Ishikawa (cell line): Measurements from ENCODE around the gene NOS3.

Source experiments
- CEBPB ChIP-seq: IDR thresholded peaks from 2 replicates; pipeline ENCODE4 v1.6.1; 2012
- CREB1 ChIP-seq: IDR thresholded peaks from 2 replicates; pipeline ENCODE4 v1.6.1; 2012; ENCODE audit warnings: low read depth
- EGR1 ChIP-seq: IDR thresholded peaks from 2 replicates; pipeline ENCODE4 v1.6.1; 2012
- EP300 ChIP-seq: IDR thresholded peaks from 2 replicates; pipeline ENCODE4 v1.6.1; 2012; ENCODE audit warnings: borderline replicate concordance
- FOXM1 ChIP-seq: IDR thresholded peaks from 2 replicates; pipeline ENCODE4 v1.6.1; 2012; ENCODE audit warnings: low read depth, borderline replicate concordance
- NFIC ChIP-seq: IDR thresholded peaks from 2 replicates; pipeline ENCODE4 v1.6.1; 2012
- RAD21 ChIP-seq: IDR thresholded peaks from 2 replicates; pipeline ENCODE4 v1.6.1; 2012; ENCODE audit warnings: low read depth
- TAF1 ChIP-seq: IDR thresholded peaks from 2 replicates; pipeline ENCODE4 v1.6.1; 2012; ENCODE audit warnings: low read depth, mild to moderate bottlenecking
- TCF12 ChIP-seq: IDR thresholded peaks from 2 replicates; pipeline ENCODE4 v1.6.1; 2012; ENCODE audit warnings: low read depth
- TEAD4 ChIP-seq: IDR thresholded peaks from 2 replicates; pipeline ENCODE4 v1.6.1; 2012
- YY1 ChIP-seq: IDR thresholded peaks from 2 replicates; pipeline ENCODE4 v1.6.1; 2012; ENCODE audit warnings: low read depth
- ZBTB7A ChIP-seq: IDR thresholded peaks from 2 replicates; pipeline ENCODE4 v1.6.1; 2012; ENCODE audit warnings: low read depth
- TF ChIP-seq, protein P1 (sequence below): IDR thresholded peaks from 2 replicates; pipeline ENCODE4 v1.6.1; 2012
- TF ChIP-seq, protein P2 (sequence below): IDR thresholded peaks from 2 replicates; pipeline ENCODE4 v1.6.1; 2012
- TF ChIP-seq, protein P3 (sequence below): IDR thresholded peaks from 2 replicates; pipeline ENCODE4 v1.6.1; 2012; ENCODE audit warnings: low read depth, mild to moderate bottlenecking

NOS3 gene

DNA sequence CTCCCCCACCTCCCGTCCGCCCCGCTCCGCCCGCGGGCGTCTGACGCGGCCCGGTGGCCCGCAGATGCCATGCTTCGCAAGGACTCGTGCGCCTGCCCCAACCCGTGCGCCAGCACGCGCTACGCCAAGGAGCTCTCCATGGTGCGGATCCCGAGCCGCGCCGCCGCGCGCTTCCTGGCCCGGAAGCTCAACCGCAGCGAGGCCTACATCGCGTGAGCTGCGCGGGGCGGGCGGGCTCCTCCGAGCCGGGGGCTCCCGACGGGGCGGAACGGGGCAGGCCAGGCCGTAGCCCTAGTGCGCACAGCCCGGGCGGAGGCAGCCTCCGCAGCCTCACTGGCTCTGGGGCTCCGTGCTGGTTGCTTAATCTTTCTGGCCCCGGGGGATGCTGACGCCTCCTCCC is 60.3 kb downstream of the NOS3 start:
- peak; percentile 33; the same call in 1 of the 2 replicates for TF ChIP-seq TCF12
- TF ChIP-seq, protein P1, sequence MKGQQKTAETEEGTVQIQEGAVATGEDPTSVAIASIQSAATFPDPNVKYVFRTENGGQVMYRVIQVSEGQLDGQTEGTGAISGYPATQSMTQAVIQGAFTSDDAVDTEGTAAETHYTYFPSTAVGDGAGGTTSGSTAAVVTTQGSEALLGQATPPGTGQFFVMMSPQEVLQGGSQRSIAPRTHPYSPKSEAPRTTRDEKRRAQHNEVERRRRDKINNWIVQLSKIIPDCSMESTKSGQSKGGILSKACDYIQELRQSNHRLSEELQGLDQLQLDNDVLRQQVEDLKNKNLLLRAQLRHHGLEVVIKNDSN: 0 out of 2 replicates have a peak, but pooled peaks have one; percentile 12
- TF ChIP-seq, protein P2, sequence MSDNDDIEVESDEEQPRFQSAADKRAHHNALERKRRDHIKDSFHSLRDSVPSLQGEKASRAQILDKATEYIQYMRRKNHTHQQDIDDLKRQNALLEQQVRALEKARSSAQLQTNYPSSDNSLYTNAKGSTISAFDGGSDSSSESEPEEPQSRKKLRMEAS: peak; percentile 98
- TF ChIP-seq CREB1: no peak
- TF ChIP-seq EP300: no peak
- TF ChIP-seq ZBTB7A: no peak
- TF ChIP-seq RAD21: no peak
- no peak for TF ChIP-seq FOXM1
- no peak; the same call in 1 of the 2 replicates for TF ChIP-seq NFIC
- TF ChIP-seq, protein P3, sequence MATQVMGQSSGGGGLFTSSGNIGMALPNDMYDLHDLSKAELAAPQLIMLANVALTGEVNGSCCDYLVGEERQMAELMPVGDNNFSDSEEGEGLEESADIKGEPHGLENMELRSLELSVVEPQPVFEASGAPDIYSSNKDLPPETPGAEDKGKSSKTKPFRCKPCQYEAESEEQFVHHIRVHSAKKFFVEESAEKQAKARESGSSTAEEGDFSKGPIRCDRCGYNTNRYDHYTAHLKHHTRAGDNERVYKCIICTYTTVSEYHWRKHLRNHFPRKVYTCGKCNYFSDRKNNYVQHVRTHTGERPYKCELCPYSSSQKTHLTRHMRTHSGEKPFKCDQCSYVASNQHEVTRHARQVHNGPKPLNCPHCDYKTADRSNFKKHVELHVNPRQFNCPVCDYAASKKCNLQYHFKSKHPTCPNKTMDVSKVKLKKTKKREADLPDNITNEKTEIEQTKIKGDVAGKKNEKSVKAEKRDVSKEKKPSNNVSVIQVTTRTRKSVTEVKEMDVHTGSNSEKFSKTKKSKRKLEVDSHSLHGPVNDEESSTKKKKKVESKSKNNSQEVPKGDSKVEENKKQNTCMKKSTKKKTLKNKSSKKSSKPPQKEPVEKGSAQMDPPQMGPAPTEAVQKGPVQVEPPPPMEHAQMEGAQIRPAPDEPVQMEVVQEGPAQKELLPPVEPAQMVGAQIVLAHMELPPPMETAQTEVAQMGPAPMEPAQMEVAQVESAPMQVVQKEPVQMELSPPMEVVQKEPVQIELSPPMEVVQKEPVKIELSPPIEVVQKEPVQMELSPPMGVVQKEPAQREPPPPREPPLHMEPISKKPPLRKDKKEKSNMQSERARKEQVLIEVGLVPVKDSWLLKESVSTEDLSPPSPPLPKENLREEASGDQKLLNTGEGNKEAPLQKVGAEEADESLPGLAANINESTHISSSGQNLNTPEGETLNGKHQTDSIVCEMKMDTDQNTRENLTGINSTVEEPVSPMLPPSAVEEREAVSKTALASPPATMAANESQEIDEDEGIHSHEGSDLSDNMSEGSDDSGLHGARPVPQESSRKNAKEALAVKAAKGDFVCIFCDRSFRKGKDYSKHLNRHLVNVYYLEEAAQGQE: peak; percentile 95
- no peak for TF ChIP-seq TEAD4
- TF ChIP-seq CEBPB: no peak
- TF ChIP-seq TAF1: no peak
- TF ChIP-seq EGR1: no peak
- no peak for TF ChIP-seq YY1

DNA sequence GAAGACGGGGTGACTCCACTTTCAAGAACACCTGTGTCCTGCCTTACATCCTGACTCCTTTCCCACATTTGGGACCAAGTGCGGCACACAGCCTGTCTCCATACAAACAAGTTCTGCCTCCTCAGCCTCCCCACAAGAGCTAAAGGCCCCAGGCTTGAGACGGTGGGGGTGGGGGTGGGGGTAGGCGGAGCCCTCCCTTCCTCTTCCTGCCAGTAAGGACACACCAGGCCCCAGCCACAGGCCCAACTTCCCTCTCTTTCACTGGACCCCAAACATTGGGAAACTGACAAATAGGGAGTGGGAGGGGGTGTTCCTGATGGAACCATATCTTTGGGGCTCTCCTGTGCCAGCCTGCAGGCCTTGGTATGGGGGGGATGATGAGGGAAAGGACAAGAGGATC is 62.3 kb downstream of the NOS3 start:
- TF ChIP-seq NFIC (no peak), CREB1 (no peak), TEAD4 (no peak), TCF12 (no peak), EGR1 (no peak), TAF1 (no peak), FOXM1 (no peak), RAD21 (no peak), YY1 (no peak)
- TF ChIP-seq, protein P3: no peak
- TF ChIP-seq, protein P2: no peak

DNA sequence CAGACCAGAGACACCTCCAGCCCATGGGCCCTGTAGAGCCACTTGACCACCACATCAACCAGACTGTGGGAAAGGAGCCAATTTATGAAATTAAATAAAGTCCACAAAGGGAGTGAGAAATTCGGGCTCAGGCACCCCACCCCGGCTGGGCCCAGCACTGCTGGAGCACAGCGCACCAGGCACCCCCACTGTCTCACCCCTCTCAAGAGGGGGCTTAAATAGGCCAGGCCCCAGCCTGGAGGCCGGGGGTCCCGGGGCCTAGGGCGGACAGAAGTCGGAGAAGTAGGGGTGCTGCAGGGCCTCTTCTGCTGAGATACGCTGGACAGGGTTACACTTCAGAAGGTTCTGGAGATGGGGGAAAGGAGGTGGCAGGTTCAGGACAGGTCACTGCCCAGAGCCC is 62.9 kb downstream of the NOS3 start:
- TF ChIP-seq NFIC: no peak

DNA sequence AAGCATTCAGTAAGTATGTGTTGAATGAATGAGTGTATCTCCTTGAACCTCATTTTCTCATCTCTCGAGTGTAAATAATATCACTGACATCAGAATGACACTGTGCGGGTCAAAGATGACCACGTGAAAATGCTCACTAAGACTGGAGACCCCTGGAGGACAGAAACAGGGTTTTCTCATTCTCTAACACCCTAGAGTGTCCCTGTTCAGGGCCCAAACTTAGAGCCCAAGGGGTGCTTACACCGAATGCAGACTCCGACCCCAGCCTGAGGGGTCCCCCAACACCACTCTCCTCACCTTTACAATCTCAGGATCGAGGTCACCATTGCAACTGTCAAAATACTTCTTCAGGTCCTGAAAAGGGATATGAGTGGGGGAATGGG is 65.5 kb downstream of the NOS3 start:
- TF ChIP-seq TCF12 (no peak), EGR1 (no peak), RAD21 (no peak), CREB1 (no peak)
- TF ChIP-seq, protein P3: no peak

DNA sequence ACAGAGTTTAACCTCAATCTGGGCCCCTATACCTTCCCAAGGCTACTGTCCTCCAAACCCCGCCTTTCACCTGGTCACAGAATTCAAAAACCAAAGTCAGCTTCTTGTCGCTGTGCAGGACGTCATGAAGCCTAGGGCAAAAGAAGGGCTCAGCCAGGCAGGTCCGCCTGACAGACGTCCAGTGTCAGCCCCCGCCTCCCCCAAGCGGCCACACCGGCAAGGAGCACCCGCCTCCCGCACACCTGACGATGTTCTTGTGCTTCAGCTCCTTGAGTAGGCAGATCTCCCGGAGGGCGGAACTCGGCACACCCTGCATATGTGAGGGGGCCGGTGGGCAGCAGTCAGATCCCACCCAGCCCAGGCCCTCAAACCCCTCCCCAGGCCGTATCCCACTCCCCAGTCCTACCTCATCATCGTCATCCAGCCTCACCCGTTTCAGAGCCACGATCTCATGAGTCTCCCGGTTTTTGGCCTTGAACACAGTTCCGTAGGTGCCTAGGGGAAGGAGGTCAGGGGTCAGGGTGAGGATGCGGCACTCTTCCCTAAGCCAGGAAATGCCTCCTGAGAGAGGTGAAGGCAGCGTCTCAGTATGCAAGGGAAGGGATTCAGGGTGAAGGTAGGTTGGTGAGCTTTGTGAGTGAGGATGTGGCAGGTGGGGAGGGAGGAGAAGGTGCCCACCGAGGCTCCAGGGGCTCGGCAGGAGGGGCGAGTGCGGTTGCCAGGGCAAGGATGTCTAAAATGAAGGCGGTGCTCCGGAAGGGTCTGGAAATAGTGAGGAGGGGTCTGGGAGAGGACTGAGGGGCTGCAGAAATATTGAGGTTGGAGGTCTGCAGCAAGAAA is 66.1 kb downstream of the NOS3 start:
- TF ChIP-seq ZBTB7A: no peak
- TF ChIP-seq FOXM1: no peak
- no peak for TF ChIP-seq TAF1
- no peak for TF ChIP-seq NFIC
- no peak for TF ChIP-seq CREB1
- TF ChIP-seq CEBPB: no peak
- TF ChIP-seq TEAD4: no peak
- TF ChIP-seq TCF12: no peak
- no peak for TF ChIP-seq RAD21
- TF ChIP-seq EP300: no peak
- TF ChIP-seq, protein P3: no peak
- TF ChIP-seq YY1: no peak
- TF ChIP-seq, protein P1: no peak
- TF ChIP-seq EGR1: no peak
- TF ChIP-seq, protein P2: no peak
